Measurements from ENCODE around the gene MYO7B. TPM values are rescaled to one million over a fixed set of nuclear protein-coding genes. Genes with fewer than 3 reads are reported as not detected.

Gene MYO7B
- total and polyA plus RNA-seq, 2 donors (not counting 1 experiment from before 2014, with no cell fraction given): 5.0 to 68.2 TPM

- WGBS (ENCODE audit: insufficient coverage): 96% methylated on average over 16 of the region's 16 CpGs
Observed at GRCh38 chr2:127647242-127648190, 112.0 kb downstream of the MYO7B start.

More at GRCh38 chr2:127647242-127648190, 112.0 kb downstream of the MYO7B start:
- Mint-ChIP-seq H3K4me3 (no peak overlapping the region), H3K9me3 (ENCODE audit: insufficient read depth) (no peaks in the 10 kb centered on the region), H3K4me1 (peaks cover 59% of the 10 kb centered on the region), H3K27me3 (no peaks in the 10 kb centered on the region), H3K27ac (peak overlapping the region; percentile 22)
- DNase-seq (no peak), ATAC-seq (ENCODE audit: low read depth) (no peak)
- ChIA-PET POLR2A (no interaction called here), CTCF (interaction anchor here (3.9 to 19.3 kb wide), 2 partner anchors 16 to 55 kb away, joined by 22 to 553 read pairs; no protein-coding TSS in a partner anchor)
- H3K4me1 ChIP-seq (ENCODE audit: control insufficient read depth in 2 of 2, insufficient read depth in 2 of 2, low read length in 2 of 2): peaks cover 25 to 60% of the 10 kb centered on the region in 2 donors
- no peak overlapping the region for H3K9ac ChIP-seq (ENCODE audit: low read length)
- no peak for TF ChIP-seq EZH2 (IDR thresholded peaks at IDR 0.05; ENCODE audit: borderline replicate concordance, insufficient read depth, low read depth, low read length, poor library complexity, severe bottlenecking)
- TF ChIP-seq CTCF (IDR thresholded peaks at IDR 0.05): no peak
- no peak overlapping the region for H3K27ac ChIP-seq (ENCODE audit: low read length in 2 of 2)
- H3K79me2 ChIP-seq (ENCODE audit: control insufficient read depth, insufficient read depth, low read length): no peaks in the 10 kb centered on the region
- H3K27me3 ChIP-seq (replicated peaks in 1 of 4; ENCODE audit: control extremely low read depth in 1 of 4, control insufficient read depth in 3 of 4, insufficient read depth in 4 of 4, low read length in 3 of 4): no peaks in the 10 kb centered on the region
- intact Hi-C loops (cut with micrococcal nuclease): loop anchor here (2.0 to 5.0 kb wide), 4 partner anchors 13 to 120 kb away; partner anchors contain the start of genes IWS1 and SFT2D3
- no peak overlapping the region for H3K4me2 ChIP-seq (replicated peaks; ENCODE audit: low read depth, low read length, poor library complexity, severe bottlenecking)
- H2AFZ ChIP-seq (ENCODE audit: insufficient read depth, low read depth, low read length, poor library complexity, severe bottlenecking): no peak overlapping the region
- H3K36me3 ChIP-seq (replicated peaks in 1 of 2; ENCODE audit: control extremely low read depth in 1 of 2, control insufficient read depth in 1 of 2, extremely low read depth in 1 of 2, insufficient read depth in 2 of 2, low read length in 1 of 2): no peaks in the 10 kb centered on the region
- peaks cover 0 to 8% (median 0%) of the 10 kb centered on the region in 3 donors for H3K9me3 ChIP-seq (ENCODE audit: control extremely low read depth in 1 of 3, control insufficient read depth in 2 of 3, insufficient read depth in 1 of 3, low read length in 2 of 3)
- no peak overlapping the region for H3K4me3 ChIP-seq (ENCODE audit: control extremely low read depth in 1 of 5, extremely low read depth in 1 of 5, insufficient read depth in 1 of 5, low read depth in 2 of 5, low read length in 4 of 5)
- H4K20me1 ChIP-seq (ENCODE audit: control insufficient read depth, insufficient read depth, low read length, poor library complexity, severe bottlenecking): no peaks in the 10 kb centered on the region

Measured in B cell (primary cell).